T-helper 2 cell treated with Interferon-gamma antibody and Interleukin-4, amounts not matched to agents 100 ng/mL and 5 ng/mL, for 36 hours (primary cell): ENCODE results near the gene KBTBD12. TPM values are rescaled to one million over a fixed set of nuclear protein-coding genes. Genes with fewer than 3 reads are reported as not detected.

ENCODE experiments used
- intact Hi-C: fragments of 100-400 bp; cut with micrococcal nuclease; formaldehyde crosslinking; loops from one replicate; pipeline ENCODE4 v1.15.1; 2023
- total RNA-seq: library from RNA; stranded (reverse); gene quantifications from 2 replicates; pipeline ENCODE4 v1.2.3, GENCODE V29; 2022

The KBTBD12 gene
- total RNA-seq, 1 donor from 2014 or later: not detected

DNA sequence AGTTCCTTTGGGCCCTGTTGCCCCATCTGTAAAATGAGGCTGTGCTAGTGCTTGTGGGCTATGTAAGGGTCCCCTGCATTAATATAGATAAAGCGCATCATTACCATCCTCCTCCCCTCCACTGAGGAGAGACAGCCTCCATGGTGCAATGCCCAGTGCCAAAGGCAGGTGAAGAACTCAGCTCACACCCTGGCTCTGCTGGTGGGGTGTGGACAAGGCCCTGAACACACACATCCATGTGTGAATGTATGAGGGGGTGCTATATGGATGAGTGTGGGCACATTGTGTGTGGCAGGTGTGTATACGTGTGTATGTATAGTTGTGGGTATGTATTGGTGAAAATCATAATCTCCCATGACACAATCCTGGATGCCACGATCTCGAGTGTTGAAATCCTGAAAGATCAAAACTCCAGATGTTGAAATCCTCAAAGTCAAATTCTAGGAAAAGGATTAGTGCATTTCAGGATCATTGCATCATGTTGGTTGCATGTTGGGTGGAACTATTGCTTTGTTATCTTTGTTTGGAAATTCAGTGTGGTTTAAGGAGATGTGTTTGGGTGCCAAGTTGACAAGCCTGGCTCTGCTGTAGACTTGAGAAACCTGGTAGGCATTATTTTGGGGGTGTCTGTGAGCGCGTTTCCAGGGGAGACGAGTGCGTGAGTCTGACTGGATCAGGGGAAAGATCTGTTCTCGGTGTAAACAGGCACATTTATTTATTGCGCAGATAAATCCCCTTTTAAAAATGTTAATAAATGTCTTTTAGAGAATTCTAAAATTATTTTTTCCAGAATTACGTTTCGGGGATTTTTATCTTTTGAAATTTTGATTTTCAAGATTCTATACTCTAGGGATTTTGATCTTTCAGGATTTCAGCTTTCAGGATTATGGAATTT is 95.2 kb downstream of the KBTBD12 start:
- intact Hi-C loops: no loop called here

DNA sequence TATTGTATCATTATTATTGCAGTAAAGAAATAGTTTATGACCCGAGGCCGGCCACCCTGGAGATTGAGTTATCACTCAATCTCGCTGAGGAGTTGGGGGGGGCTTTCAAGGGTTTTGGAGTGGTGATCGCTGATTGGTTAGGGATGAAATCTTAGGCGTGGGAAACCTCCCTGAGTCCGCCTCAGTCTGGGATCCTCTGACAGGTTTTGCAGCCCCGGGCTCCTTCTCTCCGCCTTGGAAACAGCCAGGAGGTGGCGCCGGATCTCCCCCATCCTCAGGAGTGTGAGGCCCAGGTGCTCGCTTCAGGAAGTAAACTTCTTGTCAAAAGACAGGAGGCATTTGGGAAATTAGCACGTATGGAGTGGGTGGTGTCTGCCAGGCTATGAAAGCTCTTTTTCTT is 96.1 kb downstream of the KBTBD12 start:
- intact Hi-C loops: no loop called here

DNA sequence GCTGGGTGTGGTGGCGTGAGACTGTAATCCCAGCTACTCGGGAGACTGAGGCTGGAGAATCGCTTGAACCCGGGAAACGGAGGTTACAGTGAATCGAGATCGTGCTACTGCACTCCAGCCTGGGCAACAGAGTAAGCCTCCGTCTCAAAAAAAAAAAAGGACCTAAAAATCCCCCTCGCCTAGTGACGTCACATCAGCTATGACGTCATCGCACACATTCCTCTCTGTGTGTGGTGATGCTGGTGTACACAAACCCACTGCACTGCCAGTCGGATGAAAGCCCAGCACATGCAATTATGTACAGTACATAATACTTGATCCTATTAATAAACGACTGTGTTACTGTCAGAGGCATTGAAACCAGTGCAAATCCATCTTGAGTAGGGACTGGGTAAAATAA is 97.0 kb downstream of the KBTBD12 start:
- intact Hi-C loops: no loop called here

DNA sequence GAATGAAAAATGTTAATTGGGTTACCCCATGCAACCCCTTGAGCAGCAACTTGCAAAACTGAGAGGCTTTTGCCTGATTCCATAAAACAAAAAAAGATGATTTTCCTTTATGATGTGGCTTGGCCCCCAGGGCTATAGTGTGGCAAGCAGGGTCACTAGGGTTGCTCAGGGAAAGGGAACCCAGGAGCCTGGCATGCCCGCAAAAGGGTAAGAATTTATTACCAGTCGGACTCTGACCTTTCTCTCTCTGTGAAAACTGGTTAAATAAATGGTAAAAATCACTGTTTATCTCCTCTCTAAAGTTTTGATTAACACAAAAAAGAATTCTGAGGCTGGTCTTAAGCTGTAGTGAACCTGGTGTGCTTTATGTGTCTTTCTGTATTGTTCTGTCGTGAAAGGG is 99.5 kb downstream of the KBTBD12 start:
- intact Hi-C loops: no loop called here

DNA sequence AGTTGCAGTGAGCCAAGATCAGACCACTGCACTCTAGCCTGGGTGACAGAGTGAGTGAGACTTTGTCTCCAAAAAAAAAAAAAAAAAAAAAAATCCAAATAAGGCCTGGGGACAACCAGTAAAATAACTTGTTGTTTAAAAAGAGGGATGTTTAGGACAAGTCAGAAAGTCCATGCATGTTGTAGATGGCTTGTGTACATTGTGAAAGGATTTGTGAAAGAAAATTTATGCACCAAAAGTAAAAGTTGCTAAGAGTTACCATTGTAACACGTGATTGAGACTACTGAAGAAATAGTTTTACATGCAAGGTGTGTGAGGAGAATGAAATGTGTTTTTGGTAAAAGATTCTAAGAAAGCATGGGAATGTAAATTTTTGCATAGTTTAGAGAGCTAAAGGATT is 101.5 kb downstream of the KBTBD12 start:
- intact Hi-C loops: no loop called here

DNA sequence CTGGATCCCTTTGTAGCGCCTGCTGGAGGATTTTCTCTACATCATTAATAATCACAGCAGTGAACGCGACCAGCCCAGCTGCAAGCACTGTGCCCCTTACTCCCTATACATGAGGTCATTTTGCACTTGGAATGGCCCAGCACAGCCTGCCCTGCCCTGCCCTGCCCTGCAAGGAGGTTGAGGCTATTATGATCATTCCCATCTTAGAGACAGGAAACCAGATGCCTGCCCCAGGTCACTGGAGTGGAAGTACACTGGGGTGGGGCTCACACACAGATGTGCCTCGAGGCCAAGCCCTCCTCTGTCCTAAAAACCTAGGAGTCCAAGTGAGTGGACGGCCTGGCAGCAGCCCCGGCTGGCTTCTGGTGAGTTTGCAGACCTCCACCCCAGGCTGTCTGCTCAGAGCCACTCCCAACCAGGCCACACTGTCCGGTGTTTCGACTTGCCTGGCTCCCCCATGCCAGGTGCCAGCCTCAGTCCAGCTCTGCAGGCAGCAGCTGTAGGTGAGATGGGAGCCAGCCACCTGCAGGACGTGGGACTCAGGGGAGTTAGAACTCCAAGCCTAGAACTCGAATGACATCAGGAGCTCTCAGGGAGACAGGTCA is 106.8 kb downstream of the KBTBD12 start:
- intact Hi-C loops: no loop called here

DNA sequence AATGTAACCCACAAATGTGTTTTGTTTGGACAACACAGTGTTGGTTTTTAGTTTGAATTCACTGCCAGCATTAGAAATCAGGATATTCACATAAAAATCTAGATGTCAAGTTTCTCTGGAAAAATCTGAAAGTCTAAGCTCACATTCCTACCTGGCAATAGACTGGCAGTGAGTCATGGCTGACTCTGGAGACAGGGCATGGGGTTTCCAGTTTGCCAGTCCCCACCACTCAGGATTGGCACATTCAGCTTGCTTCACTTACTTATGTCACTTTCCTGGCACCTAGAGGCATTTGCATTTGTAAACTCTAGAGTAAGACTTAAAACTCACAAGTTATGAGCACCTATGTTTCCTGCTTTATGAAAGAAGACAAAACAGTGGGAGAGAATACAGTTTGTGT is 118.1 kb downstream of the KBTBD12 start:
- intact Hi-C loops: no loop called here

DNA sequence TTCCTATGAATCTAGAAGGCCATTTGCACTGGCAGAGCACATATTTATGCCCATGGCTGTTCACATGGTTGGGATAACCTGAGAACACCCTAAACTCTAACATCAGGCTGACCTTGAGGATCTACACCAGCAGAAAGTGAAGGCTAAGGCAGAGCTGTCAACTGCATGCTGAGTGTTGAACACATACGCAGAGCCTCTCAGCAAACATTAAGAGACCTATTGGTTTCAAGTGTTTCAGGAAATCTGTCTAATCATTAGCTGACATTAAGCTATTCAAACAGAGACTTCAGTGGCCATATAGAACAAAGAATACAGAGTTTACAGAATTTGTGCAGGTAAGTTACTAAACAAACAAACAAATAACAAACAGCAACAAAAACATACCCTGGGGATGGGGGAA is 121.1 kb downstream of the KBTBD12 start:
- intact Hi-C loops: no loop called here

Other genes with a start within 250 kb of the KBTBD12 start
- gene ABTB1, start 242.3 kb upstream of the KBTBD12 start, total RNA-seq: 21.9 and 22.0 TPM in 2 replicates
- 3.8 and 5.0 TPM in 2 replicates for gene MGLL, start 92.7 kb upstream of the KBTBD12 start, total RNA-seq
- 235 and 252 TPM in 2 replicates for gene SEC61A1, start 137.2 kb downstream of the KBTBD12 start, total RNA-seq
- gene RUVBL1, start 208.6 kb downstream of the KBTBD12 start, total RNA-seq: 72.1 and 79.1 TPM in 2 replicates
- gene EEFSEC, start 238.2 kb downstream of the KBTBD12 start, total RNA-seq: 18.2 and 19.8 TPM in 2 replicates